ENCODE results near the gene CACNA1F. TPM values are rescaled to one million over a fixed set of nuclear protein-coding genes. Genes with fewer than 3 reads are reported as not detected.

Gene CACNA1F
- total and polyA plus RNA-seq, 9 of the 15 experiments (the other 6 are each of a cell fraction or from before 2014, with no cell fraction given) = under 0.01 to 0.41 (median 0.03) TPM; not detected in 3

DNA sequence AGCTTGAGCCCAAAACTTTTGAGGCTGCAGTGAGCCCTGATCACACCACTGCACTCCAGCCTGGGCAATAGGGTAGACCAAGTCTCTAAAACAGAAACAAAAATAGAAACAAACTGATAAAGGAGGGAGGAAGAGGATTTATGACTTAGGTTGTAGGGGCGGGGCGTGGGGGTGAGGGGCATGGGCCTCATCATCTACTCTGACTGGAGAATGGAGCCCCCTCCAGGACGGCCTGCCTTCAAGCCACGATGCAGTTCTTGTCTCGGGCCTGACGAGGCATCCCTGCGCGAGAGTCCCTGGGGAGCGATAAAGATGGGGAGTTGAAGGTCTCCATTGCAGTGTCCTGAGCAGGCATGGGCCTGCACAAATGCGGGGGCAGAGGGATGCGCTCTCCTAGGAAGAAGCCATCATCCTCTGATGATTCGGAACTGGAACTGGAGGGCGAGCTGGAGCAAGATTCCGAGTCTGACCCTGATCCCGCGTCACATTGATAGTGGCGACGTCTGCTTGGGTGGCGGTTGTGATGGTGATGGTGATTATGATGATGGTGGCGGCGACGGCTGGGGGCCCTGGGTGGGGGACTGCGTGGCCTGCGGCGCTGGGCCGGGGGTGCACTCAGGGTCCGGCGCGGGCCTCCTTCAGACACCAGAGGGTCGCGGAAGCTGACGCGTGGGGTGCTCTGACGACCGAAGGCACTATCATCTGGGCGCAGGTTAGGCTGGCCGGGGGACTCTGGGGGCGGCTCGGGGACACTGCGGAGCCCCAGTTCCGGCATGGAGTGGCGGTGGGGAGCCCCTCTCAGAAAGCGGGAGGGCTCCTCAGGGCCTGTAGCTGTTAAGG, 57.5 kb downstream of the CACNA1F start:
- Histone ChIP-seq H3K27ac (ENCODE audit: extremely low read depth, low read depth, low read length) (peak overlapping the region; percentile 55; the same call in 2 of the 3 replicates), H3K9me3 (replicated peaks; ENCODE audit: control insufficient read depth, insufficient read depth, low read depth, low read length) (no peaks in the 10 kb centered on the region), H3K4me3 (no peak overlapping the region), H3K9ac (ENCODE audit: insufficient read depth in 1 of 2, low read depth in 2 of 2, low read length in 2 of 2) (peak overlapping the region in 1 of 2 experiments; percentile 71; a peak in 2 of 4 replicates), H3K27me3 (ENCODE audit: control insufficient read depth in 2 of 2, insufficient read depth in 2 of 2, low read length in 2 of 2) (no peaks in the 10 kb centered on the region), H3K79me2 (ENCODE audit: control insufficient read depth, insufficient read depth, low read length) (peaks cover 30% of the 10 kb centered on the region), H4K20me1 (replicated peaks; ENCODE audit: control insufficient read depth, insufficient read depth, low read length) (no peaks in the 10 kb centered on the region; the same call in 1 of the 2 replicates), H2AFZ (ENCODE audit: low read depth, low read length) (no peak overlapping the region), H3K4me1 (replicated peaks in 1 of 2; ENCODE audit: control insufficient read depth in 2 of 2, insufficient read depth in 2 of 2, low read length in 2 of 2) (peaks cover 33 to 62% of the 10 kb centered on the region in 2 experiments), H3K36me3 (ENCODE audit: control insufficient read depth, insufficient read depth, low read length) (peaks cover 73% of the 10 kb centered on the region; the same call in 2 of the 3 replicates), H3K4me2 (ENCODE audit: insufficient read depth, low read length) (no peak overlapping the region; the same call in 1 of the 2 replicates), H3K9me1 (ENCODE audit: control insufficient read depth, insufficient read depth, low read length) (peaks cover 3% of the 10 kb centered on the region)
- peak; percentile 76 for ATAC-seq
- in situ Hi-C loops (cut with MboI) = no loop called here
- intact Hi-C loops (cut with micrococcal nuclease) = loop anchor here (2.0 to 10.0 kb wide), 4 partner anchors 53 to 371 kb away; partner anchors contain the start of genes GPKOW, HDAC6, OTUD5 and TFE3
- CTCF ChIA-PET (ENCODE audit: low intra/inter-chr PET ratio) = no interaction called here
- no TSS peak for BruUV-seq (replicated peaks)
- peak in 3 of 4 experiments; percentile 47 to 80 (median 69) for DNase-seq (ENCODE audit: extremely low read depth in 1 of 4, low spot score in 3 of 4)
- FAIRE-seq = peak; percentile 63
- WGBS (ENCODE audit: insufficient coverage, low coverage, missing lambda C conversion rate) = 47% methylated on average over 8 of the region's 43 CpGs
- POLR2A ChIA-PET = interaction anchor here (0.7 to 0.9 kb wide), 2 partner anchors 9 to 22 kb away, joined by 3 to 5 read pairs; no protein-coding TSS in a partner anchor
- TF ChIP-seq ZNF644 (tag; IDR thresholded peaks at IDR 0.05; ENCODE audit: low read depth) = no peak
- TF ChIP-seq RAD21 (CRISPR knock-in tag; conservative IDR thresholded peaks at IDR 0.05 in 1 of 2, IDR thresholded peaks at IDR 0.05 in 1 of 2) = peak in 1 of 2 experiments; percentile 30; a peak in 2 of 4 replicates
- peak; percentile 40; the same call in 1 of the 2 replicates for TF ChIP-seq CTBP1 (IDR thresholded peaks at IDR 0.05; ENCODE audit: borderline replicate concordance)
- TF ChIP-seq SMC3 (conservative IDR thresholded peaks at IDR 0.05; ENCODE audit: insufficient read depth, low read depth, low read length) = no peak
- TF ChIP-seq SETDB1 (IDR thresholded peaks at IDR 0.05; ENCODE audit: low read length) = no peak
- TF ChIP-seq, protein P1, sequence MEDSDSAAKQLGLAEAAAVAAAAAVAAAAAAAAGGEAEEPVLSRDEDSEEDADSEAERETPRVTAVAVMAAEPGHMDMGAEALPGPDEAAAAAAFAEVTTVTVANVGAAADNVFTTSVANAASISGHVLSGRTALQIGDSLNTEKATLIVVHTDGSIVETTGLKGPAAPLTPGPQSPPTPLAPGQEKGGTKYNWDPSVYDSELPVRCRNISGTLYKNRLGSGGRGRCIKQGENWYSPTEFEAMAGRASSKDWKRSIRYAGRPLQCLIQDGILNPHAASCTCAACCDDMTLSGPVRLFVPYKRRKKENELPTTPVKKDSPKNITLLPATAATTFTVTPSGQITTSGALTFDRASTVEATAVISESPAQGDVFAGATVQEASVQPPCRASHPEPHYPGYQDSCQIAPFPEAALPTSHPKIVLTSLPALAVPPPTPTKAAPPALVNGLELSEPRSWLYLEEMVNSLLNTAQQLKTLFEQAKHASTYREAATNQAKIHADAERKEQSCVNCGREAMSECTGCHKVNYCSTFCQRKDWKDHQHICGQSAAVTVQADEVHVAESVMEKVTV (CRISPR knock-in tag; IDR thresholded peaks at IDR 0.05) = no peak
- no peak for TF ChIP-seq ASH1L (IDR thresholded peaks at IDR 0.05; ENCODE audit: borderline replicate concordance, low read depth, partially characterized antibody)
- TF ChIP-seq POLR2G (IDR thresholded peaks at IDR 0.05; ENCODE audit: low read depth, low read length) = peak; percentile 76
- peak; percentile 18; the same call in 1 of the 2 replicates for TF ChIP-seq GABPB1 (CRISPR knock-in tag; IDR thresholded peaks at IDR 0.05)
- TF ChIP-seq ZNF133 (CRISPR knock-in tag; IDR thresholded peaks at IDR 0.05) = no peak
- TF ChIP-seq RBFOX2 (IDR thresholded peaks at IDR 0.05; ENCODE audit: low read depth, low read length) = peak; percentile 61; the same call in 1 of the 2 replicates
- peak; percentile 14 for TF ChIP-seq POLR2B (IDR thresholded peaks at IDR 0.05; ENCODE audit: low read depth, partially characterized antibody)
- TF ChIP-seq, protein P2, sequence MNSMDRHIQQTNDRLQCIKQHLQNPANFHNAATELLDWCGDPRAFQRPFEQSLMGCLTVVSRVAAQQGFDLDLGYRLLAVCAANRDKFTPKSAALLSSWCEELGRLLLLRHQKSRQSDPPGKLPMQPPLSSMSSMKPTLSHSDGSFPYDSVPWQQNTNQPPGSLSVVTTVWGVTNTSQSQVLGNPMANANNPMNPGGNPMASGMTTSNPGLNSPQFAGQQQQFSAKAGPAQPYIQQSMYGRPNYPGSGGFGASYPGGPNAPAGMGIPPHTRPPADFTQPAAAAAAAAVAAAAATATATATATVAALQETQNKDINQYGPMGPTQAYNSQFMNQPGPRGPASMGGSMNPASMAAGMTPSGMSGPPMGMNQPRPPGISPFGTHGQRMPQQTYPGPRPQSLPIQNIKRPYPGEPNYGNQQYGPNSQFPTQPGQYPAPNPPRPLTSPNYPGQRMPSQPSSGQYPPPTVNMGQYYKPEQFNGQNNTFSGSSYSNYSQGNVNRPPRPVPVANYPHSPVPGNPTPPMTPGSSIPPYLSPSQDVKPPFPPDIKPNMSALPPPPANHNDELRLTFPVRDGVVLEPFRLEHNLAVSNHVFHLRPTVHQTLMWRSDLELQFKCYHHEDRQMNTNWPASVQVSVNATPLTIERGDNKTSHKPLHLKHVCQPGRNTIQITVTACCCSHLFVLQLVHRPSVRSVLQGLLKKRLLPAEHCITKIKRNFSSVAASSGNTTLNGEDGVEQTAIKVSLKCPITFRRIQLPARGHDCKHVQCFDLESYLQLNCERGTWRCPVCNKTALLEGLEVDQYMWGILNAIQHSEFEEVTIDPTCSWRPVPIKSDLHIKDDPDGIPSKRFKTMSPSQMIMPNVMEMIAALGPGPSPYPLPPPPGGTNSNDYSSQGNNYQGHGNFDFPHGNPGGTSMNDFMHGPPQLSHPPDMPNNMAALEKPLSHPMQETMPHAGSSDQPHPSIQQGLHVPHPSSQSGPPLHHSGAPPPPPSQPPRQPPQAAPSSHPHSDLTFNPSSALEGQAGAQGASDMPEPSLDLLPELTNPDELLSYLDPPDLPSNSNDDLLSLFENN (IDR thresholded peaks at IDR 0.05; ENCODE audit: low read depth in 2 of 2, low read length in 2 of 2) = no peak
- TF ChIP-seq, protein P3, sequence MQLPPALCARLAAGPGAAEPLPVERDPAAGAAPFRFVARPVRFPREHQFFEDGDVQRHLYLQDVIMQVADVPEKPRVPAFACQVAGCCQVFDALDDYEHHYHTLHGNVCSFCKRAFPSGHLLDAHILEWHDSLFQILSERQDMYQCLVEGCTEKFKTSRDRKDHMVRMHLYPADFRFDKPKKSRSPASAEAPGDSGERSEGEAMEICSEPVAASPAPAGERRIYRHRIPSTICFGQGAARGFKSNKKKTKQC (CRISPR knock-in tag; IDR thresholded peaks at IDR 0.05) = no peak
